ENCODE results near the gene PLCXD3. TPM values are rescaled to one million over a fixed set of nuclear protein-coding genes. Genes with fewer than 3 reads are reported as not detected.

PLCXD3 gene
- total RNA-seq, 2 experiments from 2014 or later = not detected

GRCh38 chr5:41416336-41416735, 94.1 kb downstream of the PLCXD3 start:
- no peaks in the 10 kb centered on the region for H3K27me3 Mint-ChIP-seq
- POLR2A ChIA-PET = no interaction called here
- CTCF ChIA-PET = no interaction called here
- peaks cover 2% of the 10 kb centered on the region for H3K9me3 Mint-ChIP-seq
- H3K36me3 Mint-ChIP-seq (ENCODE audit: low read depth) = no peaks in the 10 kb centered on the region
- H3K27ac Mint-ChIP-seq = no peak overlapping the region
- intact Hi-C loops (cut with micrococcal nuclease) = no loop called here
- no peak overlapping the region for H3K4me3 Mint-ChIP-seq
- H3K4me1 Mint-ChIP-seq (ENCODE audit: low read depth) = no peaks in the 10 kb centered on the region
- ATAC-seq (no peak), DNase-seq (no peak)
- no peak for TF ChIP-seq CTCF (IDR thresholded peaks at IDR 0.05)

- DNase-seq (no peak), ATAC-seq (no peak)
- TF ChIP-seq CTCF (IDR thresholded peaks at IDR 0.05) = no peak
- Mint-ChIP-seq H3K4me3 (no peak overlapping the region), H3K9me3 (peaks cover 2% of the 10 kb centered on the region), H3K27ac (no peak overlapping the region), H3K27me3 (no peaks in the 10 kb centered on the region), H3K4me1 (ENCODE audit: low read depth) (no peaks in the 10 kb centered on the region), H3K36me3 (ENCODE audit: low read depth) (no peaks in the 10 kb centered on the region)
- ChIA-PET CTCF (no interaction called here), POLR2A (no interaction called here)
- intact Hi-C loops (cut with micrococcal nuclease) = no loop called here
These were observed 95.2 kb downstream of the PLCXD3 start for GRCh38 chr5:41415242-41415641.

- intact Hi-C loops (cut with micrococcal nuclease) = no loop called here
- Mint-ChIP-seq H3K27me3 (no peaks in the 10 kb centered on the region), H3K4me3 (no peak overlapping the region), H3K9me3 (peaks cover 2% of the 10 kb centered on the region), H3K36me3 (ENCODE audit: low read depth) (no peaks in the 10 kb centered on the region), H3K4me1 (ENCODE audit: low read depth) (no peaks in the 10 kb centered on the region), H3K27ac (no peak overlapping the region)
- ChIA-PET CTCF (no interaction called here), POLR2A (no interaction called here)
- DNase-seq (no peak), ATAC-seq (no peak)
- TF ChIP-seq CTCF (IDR thresholded peaks at IDR 0.05) = no peak
These were observed 95.8 kb downstream of the PLCXD3 start for GRCh38 chr5:41414598-41414997.

GRCh38 chr5:41413074-41413473, 97.3 kb downstream of the PLCXD3 start:
- Mint-ChIP-seq H3K4me1 (ENCODE audit: low read depth) (no peaks in the 10 kb centered on the region), H3K27me3 (no peaks in the 10 kb centered on the region), H3K9me3 (peaks cover 2% of the 10 kb centered on the region), H3K27ac (no peak overlapping the region), H3K4me3 (no peak overlapping the region), H3K36me3 (ENCODE audit: low read depth) (no peaks in the 10 kb centered on the region)
- no peak for TF ChIP-seq CTCF (IDR thresholded peaks at IDR 0.05)
- POLR2A ChIA-PET = no interaction called here
- CTCF ChIA-PET = no interaction called here
- intact Hi-C loops (cut with micrococcal nuclease) = no loop called here
- DNase-seq (no peak), ATAC-seq (no peak)

- H3K9me3 Mint-ChIP-seq = peaks cover 2% of the 10 kb centered on the region
- H3K4me1 Mint-ChIP-seq (ENCODE audit: low read depth) = no peaks in the 10 kb centered on the region
- no peak for ATAC-seq
- intact Hi-C loops (cut with micrococcal nuclease) = no loop called here
- H3K36me3 Mint-ChIP-seq (ENCODE audit: low read depth) = no peaks in the 10 kb centered on the region
- TF ChIP-seq CTCF (IDR thresholded peaks at IDR 0.05) = no peak
- CTCF ChIA-PET = no interaction called here
- H3K27me3 Mint-ChIP-seq = no peaks in the 10 kb centered on the region
- no peak overlapping the region for H3K4me3 Mint-ChIP-seq
- POLR2A ChIA-PET = no interaction called here
- no peak overlapping the region for H3K27ac Mint-ChIP-seq
- DNase-seq = no peak
These were observed 97.9 kb downstream of the PLCXD3 start for GRCh38 chr5:41412496-41412895.
